Activated CD8-positive, alpha-beta memory T cell treated with anti-CD3 and anti-CD28 coated beads, Interleukin-2, amount 50 U/mL, for 24 hours (primary cell): ENCODE data around the gene TBL3.
A peak's percentile ranks its signal among the peaks of the same experiment; 100 is the strongest.

Experiments used
- DNase-seq: peaks from one replicate; pipeline ENCODE4 v3.0.0-alpha.2; 2020; ENCODE audit errors: extremely low read depth

Gene TBL3

DNA sequence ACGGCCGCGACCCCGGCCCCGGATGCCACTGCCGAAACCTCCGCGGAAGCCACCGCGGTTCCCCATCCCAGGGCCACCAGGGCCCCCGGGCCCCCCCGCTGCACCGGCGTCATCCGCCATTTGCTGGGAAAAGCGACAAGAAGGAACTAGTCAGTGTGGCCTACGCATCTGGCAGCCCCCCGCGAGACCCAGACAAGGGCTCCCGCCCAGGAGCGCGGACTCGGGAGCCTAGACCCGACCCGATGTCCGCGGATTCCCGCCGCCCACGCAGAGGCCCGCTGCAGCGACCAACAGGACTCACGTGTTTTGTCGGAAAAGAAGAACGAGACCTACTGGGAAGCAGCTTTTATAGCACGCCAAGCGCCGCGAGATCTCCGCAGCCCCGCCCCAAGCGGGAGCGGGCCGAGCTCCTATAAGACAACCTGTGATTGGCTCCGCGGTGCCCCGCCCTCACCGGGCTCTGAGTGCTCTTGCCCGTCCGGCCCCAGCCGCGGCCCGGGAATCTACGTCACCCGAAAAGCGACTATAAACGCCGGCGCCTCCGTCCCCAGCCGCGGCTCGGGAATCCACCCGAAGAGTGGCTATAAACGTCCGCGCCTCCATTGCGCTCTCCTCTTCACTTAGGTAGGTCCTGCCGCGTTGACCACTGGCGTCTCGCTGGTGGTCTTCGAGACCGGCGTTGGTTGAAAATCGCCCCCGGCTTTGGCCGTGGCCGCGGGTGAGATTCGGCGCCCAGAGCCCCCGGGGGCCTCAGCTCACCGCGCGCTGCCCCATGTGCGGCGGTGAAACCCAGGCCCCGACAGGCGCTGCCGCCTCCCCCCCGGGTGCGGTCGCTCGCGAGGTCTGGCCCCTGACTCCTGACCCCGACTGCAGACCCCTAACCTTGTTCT is 7.1 kb upstream of the TBL3 start, which contains the start of gene RPS2:
TSS of gene RPS2 (minus strand) at position 321 of the 890 bp plus-strand sequence. CDS start at position 120, 201 bp downstream.
- peak; percentile 96 for DNase-seq

DNA sequence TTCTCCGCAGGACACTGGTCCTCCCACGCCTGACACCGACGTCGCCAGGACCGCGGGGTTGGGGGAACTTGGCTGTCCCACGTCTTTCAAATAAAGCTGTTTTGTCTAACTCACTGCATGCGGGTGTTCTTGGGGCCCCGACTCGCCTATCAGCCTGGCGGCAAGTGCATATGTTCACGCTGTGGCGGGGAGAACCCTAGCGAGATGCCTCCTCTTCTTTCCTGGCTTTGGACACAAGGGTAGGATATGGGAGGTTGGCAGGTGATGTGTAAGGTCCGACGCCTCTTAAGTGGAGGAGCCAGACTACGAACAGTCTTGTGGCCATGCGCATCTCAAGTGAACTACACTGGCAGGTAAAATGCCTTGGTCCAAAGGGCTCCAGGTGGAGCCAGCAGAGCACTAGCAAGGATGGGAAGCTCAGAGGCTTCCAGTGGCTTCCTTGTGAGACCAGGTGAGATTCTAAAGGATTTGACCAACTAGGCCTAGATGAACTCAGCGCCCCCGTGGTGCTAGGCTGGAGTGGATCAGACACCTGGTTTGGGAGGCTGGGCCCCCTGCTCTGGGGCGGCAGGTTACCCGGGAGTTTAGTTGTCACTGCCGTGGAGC is 6.4 kb upstream of the TBL3 start:
- DNase-seq, result no peak

GRCh38 chr16:1966460-1966859 is 5.4 kb upstream of the TBL3 start, which contains the start of gene RNF151:
Gene RNF151 (plus strand): TSS chr16:1966856. CDS start chr16:1966882, 26 bp downstream.
- DNase-seq, result no peak

DNA sequence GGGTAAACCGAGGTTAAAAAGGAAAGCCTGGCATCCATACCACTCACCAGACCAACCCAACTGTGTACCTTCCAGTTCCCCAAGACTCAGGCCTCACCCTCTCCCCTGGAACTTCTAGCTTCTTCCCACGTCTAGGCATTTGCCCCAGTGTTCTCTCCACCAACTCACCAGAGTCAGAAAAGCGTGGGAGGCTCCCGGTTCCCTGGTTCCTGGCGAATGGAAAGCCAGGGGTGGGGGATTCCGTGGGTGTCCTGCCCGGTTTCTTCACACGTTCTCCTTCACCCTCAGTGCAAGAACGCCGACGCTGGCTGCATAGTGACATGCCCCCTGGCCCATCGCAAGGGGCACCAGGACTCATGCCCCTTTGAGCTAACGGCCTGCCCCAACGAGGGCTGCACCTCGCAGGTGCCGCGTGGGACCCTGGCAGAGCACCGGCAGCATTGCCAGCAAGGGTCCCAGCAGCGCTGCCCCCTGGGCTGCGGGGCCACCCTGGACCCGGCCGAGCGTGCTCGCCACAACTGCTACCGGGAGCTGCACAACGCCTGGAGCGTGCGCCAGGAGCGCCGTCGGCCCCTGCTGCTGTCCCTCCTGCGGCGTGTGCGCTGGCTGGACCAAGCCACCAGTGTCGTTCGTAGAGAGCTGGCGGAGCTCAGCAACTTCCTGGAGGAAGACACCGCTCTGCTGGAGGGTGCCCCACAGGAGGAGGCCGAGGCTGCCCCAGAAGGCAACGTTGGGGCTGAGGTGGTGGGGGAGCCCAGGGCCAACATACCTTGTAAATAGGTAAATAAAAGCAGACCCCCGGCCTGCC is 3.5 kb upstream of the TBL3 start:
- DNase-seq, result no peak

GRCh38 chr16:1972490-1972877 is 631 bp downstream of the TBL3 start:
- DNase-seq, result no peak

DNA sequence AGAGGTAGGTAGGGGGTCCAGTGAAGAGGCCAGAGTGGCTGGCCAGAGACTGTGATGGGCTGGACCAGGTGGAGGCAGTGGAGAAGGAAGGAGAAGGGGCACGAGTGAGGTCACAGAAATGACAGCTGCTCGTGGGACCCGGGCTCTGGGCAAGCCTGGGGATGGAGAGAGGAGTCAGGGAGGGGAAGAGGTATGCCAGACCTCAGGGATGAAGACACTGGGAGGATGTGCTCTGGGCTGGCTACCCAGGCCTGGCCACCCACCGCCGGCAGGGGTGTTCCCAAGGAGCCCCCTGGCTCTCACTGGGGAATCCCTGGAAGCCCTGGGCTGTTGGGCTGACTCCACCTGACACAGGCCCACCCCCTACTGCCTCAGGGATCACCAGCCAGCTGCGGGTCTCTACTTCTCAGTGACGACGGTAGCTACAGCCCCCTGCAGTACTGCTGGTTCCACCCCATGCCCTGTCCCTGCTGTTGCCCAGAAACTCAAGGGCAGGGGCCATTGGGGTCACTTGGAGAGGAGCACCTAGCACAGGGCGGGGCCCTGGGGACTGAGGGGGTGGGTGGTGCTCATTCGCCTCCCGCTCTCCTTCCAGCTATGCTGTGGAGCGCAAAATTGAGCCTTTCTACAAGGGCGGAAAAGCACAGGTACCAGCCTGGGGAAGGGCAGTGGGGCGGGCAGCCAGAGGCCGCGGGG is 1.8 kb downstream of the TBL3 start:
- DNase-seq, result no peak

DNA sequence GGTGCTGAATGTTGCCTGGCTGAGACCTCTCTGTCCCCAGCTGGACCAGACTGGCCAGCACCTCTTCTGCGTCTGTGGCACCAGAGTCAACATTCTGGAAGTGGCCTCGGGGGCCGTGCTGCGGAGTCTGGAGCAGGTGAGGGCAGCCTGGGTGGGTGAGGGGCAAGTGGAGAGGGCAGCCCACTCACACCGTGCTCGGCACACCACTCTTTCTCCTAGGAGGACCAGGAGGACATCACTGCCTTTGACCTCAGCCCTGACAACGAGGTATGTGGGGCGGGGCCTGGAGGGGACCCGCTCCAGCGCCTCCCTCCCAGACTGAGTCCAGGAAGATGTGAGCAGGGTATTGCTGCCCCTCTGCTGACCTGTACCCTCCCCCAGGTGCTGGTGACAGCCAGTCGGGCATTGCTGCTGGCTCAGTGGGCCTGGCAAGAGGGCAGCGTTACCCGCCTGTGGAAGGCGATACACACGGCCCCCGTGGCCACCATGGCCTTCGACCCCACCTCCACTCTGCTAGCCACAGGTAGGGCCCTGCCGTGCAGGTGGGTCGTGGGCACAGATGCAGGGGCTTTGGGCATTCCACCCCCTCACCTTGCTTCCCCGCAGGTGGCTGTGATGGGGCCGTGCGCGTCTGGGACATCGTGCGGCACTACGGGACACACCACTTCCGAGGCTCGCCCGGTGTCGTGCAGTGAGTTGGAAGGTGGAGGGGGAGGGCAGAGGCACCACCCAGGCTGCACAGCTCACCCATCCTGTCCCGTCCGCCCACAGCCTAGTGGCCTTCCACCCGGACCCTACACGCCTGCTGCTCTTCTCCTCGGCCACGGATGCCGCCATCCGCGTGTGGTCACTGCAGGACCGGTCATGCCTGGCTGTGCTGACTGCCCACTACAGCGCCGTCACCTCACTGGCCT is 2.6 kb downstream of the TBL3 start:
- DNase-seq, result no peak

DNA sequence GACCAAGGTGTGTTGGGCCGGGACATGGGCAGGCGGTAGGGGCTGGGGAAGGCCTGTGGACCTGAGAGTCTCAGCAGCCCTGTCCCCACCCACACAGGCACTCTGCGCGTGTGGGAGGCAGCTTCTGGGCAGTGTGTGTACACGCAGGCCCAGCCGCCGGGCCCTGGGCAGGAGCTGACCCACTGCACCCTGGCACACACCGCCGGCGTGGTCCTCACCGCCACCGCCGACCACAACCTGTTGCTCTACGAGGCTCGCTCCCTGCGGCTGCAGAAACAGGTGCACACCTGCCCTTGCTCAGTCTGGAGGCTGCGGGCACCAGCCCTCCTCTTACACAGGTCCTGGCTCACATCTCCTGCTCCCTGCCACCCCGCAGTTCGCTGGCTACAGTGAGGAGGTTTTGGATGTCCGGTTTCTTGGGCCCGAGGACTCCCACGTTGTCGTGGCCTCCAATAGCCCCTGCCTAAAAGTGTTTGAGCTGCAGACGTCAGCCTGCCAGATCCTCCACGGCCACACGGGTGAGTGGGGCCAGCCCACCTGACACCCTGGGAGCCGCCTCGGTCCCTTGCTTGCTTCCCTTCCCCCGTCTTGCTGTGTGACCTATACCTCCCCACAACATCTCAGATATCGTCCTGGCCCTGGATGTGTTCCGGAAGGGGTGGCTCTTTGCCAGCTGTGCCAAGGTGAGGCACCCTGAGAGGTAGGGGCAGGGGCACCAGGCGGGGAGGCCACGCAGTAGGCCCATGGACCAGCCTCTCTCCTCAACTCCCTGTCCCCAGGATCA is 3.8 kb downstream of the TBL3 start:
- DNase-seq, result no peak

- DNase-seq, result no peak
Measured at GRCh38 chr16:1976216-1976520, 4.3 kb downstream of the TBL3 start.

- no peak for DNase-seq
Measured at GRCh38 chr16:1976951-1977874, 5.4 kb downstream of the TBL3 start.

DNA sequence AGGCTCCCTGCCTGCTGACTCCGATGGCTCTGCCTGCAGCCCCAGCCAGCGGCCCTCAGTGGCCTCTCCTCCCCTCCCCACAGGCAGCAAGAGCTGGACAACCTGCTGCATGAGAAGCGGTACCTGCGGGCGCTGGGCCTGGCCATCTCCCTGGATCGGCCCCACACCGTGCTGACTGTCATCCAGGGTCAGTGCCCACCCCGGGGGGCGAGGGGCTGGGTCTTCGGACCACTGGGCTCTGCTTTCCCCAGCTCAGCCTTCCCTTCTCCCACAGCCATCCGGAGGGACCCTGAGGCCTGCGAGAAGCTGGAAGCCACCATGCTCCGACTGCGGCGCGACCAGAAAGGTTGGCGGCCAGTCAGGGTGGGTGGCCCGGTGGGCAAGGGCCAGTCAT is 6.0 kb downstream of the TBL3 start:
- DNase-seq, result no peak

- no peak for DNase-seq
Measured at GRCh38 chr16:1978476-1979120, 6.7 kb downstream of the TBL3 start.

GRCh38 chr16:1979271-1980029 is 7.6 kb downstream of the TBL3 start:
- DNase-seq, result no peak

DNA sequence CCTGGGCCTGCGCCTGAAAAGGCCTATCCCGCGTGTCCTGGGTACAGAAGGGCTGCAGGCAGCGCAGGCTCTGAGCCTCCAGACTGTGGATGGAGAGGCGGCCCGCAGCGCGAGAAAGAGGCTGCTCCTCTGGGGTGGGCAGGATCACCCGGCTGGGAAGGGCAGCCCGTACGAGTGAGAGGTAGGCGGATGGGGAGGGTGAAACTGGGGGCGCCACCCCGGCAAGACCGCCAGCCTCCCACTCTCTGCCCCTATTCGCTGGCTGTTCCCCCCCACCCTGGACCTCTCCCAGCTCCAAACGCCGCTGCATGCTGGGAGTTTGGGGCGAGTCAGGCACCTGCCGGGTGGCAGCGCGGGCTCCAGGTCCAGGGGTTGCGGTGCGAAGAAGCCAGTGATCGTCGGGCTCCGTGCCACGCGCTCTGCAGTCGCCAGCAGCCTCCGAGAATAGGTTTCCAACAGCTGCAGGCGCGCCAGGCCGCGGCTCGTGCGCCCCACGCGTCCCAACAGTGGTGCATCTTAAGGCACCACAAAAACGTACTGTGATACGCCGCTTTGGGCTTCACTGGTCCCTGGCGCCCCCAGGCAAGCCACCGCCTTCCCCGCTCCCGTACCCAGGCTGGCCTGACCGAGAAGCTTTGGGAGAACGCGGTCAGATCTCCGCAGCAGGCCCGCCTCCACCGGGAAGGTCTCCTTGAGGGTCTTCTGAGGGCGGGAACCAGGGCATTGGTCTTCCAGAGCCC is 8.3 kb downstream of the TBL3 start:
- DNase-seq, result no peak

DNA sequence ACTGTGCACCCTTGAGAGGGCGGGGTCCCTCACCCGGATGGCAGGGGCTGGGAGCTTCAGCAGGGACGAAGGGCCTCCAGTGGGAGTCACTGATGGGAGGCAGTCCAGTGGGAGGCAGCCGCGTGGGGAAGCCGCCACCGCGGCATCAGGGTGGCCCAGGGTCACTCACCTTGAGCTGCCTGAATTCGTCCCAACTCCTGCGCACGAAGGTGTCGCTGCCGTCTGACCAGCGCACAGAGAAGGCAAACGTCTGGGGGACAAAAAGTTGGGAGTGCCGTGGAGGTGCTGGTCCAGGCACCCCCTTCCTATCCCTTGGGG is 8.9 kb downstream of the TBL3 start:
- DNase-seq, result no peak

DNA sequence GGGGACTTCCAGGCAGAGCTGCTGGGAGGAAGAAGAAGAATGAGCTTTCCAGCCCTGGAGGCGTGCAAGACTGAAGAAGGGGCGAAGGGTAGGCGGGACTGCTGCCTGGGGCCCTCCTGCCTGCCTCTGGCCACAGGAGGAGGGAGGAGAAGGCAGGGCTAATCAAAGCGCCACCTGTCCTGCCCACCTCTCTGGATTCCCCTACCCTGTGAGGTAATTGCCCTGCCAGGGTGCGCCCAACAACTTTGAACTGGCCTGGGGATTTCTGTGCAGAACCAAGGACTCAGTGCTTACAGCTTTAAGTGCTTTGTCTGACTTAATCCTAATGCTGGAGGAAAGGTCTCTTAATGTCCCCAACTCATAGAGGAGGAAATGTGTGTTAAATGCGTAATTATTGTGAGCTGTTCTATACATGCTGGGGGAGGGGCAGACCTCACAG is 9.6 kb downstream of the TBL3 start, which contains the start of gene NOXO1:
TSS of gene NOXO1 (minus strand) at position 72 of the 439 bp plus-strand sequence. CDS start 290 bp downstream, outside the sequence.
- DNase-seq, result no peak

DNA sequence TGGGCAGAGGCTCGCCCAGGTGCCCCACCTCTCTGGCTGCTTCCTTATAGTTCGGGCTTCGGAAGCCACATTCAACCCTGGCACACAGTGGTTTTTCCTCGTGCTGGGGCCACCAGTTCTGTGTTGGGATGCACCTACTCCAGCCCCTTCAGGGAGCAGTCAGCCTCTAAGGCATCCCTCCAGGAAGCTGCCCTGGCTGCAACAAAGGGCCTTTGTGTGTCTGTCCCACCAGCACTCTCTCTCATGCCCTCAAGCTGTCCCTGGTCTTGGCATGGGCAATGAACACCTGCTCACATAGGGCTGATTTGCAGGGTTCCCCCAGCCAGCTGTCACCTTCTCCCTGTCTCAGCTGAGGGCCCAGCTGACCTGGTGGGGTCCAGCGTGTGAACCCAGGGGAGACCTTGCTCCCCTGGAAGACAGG is 10.2 kb downstream of the TBL3 start:
- DNase-seq, result no peak
